Measurements from ENCODE around the gene ICAM2.

ICAM2 gene

DNA sequence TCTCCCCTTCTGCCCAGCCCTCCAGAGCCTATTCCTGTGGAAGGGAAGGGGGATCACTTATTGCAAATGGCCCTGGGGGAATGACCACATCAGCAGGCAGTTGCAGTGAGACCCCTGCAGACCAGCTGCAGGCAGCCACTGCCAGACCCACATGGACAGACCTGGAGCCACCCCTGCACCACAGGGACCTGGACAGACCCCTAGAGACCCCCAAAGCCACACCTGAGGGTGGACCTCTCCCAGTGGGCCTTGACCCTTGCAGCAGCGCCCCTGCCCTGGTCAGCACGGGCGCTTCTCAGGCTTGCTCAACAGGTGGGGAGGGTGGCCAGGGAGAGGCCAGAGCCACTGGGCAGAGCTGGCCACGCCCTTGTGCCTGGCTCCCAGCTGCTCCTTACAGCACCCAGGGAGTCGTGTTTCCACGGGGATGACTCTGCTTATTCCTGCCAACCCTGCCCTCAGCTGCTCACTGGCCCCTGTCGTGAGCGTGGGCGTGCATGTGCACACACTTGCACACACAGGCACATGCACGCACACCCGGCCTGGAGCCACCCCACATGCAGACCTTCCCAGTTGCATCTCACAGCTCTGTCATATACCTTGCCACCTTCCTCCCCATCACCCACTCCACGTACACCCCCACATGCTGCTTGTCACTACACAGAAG, 46.4 kb downstream of the ICAM2 start:
- FAIRE-seq, result no peak

DNA sequence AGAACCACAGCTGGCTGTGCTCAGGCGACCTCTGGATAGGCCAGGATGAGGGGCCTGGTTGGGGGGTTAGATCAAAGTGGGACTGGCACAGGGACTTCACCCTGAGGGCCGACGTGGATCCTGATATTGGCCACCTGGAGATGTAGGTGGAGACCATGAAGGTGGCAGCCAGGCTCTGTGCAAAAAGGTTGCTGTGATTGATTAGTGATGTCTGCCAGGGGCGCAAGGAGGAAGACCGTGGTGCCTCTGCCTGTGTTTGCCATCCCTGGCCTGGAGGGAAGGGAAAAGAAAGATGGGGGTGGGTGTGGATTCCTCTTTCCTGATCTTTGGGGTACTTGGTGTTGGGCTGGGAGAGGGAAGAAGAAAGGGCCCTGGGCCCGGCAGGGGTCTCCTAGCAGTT, 47.2 kb downstream of the ICAM2 start:
- no peak for FAIRE-seq

DNA sequence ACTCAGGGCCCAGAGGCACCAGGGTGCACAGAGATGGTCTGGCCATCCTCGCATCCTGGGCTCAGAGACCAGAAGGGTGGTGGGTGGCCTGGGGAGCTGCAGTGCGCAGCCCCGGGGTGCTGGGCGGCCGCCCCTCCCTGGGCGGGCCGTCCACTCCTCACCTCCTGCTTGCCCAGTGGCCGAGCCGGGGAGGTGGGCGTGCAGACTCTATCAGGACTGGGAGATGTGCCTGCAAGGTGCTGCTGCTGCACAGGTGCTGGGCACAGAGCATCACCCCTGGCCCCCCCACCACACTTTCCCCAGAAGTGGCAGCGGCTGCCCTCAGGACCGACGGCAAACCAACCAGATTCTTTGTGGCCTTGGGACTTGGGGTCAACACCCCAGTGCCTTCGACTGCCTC, 47.6 kb downstream of the ICAM2 start, which contains the start of gene SCN4A:
TSS of gene SCN4A (minus strand) at position 123 of the 400 bp plus-strand sequence. CDS start at position 46, 77 bp downstream.
- no peak for FAIRE-seq

DNA sequence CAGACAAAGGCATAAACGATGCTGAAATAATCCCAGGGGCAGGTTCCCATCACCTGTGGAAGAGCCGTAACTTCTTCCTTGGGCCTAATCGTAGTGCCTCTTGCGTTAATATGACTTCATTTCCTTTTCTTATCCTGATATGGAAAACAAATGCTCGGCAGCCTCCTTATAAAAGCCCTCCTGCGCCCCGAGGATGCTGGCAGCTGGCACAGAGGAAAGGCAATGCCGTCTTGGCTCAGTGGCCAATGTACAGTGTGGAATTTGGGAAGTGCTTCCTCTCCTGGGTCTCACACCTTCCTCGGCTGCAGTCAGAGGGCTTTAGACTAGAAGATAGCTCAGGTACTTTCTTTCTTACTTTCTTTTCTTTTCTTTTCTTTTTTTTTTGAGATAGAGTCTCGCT, 51.2 kb downstream of the ICAM2 start:
- no peak for FAIRE-seq

DNA sequence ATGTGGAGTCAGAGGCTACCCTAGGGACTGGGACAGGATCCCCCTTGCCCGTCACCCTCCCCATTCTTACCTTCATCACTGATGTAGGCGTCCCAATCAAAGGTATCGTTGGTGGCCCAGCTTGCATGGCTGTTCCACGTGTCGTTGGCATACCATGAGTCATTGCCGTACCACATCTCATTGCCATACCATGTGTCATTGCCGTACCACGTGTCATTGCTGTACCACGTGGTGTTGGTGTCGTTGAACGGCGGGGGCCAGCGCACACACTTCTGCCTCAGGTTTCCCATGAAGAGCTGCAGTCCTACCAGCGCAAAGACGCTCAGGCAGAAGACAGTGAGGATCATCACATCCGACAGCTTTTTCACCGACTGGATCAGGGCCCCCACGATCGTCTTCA, 52.5 kb downstream of the ICAM2 start:
- FAIRE-seq, result no peak

DNA sequence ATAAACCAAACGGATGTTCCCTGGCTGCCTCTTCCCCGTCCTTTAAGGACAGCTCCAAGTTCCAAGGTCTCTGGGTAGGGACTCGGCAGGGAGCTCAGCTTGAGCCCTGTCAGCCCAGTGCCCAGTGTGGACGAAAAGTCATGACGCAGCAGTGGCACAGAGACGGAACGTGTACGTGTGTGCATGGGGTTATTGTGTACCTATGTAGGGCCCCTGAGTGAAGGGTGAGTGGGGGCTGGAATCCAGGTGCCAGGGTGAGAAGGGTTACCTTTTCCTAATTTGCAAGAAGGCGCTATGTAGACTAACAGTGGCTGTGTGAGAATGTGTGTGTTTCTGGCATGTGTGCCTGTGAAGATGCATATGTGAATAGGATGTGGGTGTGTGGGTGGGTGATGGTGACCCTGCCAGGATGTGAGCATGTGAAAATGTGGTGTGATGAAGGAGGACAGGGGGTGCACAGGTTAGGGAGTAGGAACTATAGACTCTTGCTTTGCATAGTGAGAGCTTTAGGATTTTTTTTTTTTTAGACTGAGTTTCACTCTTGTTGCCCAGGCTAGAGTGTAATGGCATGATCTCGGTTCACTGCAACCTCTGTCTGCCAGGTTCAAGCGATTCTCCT, 53.7 kb downstream of the ICAM2 start:
- FAIRE-seq, result no peak

DNA sequence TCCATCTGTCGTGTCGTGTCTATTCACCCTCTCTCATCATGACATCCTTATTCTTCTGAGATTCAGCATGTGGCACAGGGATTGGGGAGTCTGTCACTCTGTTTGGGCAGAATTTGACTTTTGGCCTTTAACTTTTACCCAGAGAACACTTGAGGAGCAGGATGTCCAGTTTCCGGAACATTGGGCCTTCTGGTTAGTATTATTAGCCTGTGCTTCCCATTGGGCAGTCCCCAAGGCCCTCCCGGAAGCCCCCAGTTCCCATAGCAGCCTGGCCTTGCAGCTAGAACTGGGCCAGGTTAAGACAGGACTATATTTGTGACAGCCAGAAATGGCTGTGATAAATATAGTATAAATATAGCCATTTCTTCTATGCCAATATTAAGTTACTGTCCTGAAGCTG, 57.3 kb downstream of the ICAM2 start:
- FAIRE-seq, result no peak

DNA sequence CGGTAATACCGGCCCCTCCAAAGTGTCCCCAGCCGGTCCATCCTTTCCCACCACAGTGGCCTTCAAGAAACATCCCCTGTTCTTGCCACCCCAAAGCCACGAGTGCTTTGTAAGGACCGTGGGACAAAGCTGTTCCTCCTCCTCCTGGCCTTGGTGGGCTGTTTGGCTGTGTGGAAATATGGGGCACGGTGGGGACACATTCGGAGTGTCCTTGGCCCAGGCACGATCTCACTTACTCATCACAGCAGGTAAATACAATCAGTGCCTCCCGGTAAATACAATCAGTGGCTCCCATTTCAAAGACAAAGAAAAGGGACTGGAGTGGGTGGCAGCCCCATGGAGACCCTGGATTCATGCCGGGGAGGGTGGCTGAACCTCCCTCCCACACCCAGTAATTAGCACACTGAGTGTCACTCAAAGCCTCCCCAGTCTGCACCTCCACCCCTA, 58.1 kb downstream of the ICAM2 start:
- no peak for FAIRE-seq

DNA sequence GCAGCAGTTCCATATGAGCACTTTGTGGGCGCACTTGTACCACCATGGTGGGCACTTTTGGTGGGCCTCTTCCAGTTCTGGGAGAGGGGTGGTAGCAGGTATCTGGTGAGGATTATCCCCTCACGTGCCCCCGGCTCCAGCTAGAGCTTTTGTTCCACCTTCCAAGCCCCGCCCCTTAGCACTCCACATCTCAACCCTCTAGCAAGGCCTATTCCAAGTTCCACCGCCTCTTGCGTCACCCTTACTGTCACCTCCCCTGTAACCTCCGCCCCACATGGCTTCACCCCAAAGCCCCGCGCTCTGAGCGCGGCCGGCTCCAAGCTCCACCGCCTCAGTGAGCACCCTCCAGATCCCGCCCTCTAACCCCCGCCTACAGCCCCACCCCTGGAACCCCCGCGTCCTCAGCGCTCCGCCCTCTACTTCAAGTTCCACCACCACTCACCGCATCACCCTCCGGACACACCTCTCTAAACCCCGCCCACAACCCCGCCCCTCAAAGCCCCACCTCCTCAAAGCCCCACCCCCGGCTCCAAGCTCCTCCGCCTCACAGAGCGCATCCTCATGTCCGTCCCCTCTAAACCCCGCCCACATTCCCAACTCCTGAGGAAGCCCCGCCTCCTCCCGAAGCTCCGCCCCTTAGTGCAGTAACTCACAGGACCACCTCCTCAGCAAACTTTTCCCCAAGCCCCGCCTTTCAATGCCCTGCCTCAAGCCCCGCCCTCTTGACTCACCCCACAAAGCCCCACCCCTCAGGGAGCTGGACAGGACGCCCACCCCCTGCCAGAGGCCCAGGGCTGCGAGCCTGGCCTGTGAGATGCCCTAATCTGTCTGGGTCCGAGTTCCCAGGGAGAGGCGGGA, 58.8 kb downstream of the ICAM2 start:
- no peak for FAIRE-seq

DNA sequence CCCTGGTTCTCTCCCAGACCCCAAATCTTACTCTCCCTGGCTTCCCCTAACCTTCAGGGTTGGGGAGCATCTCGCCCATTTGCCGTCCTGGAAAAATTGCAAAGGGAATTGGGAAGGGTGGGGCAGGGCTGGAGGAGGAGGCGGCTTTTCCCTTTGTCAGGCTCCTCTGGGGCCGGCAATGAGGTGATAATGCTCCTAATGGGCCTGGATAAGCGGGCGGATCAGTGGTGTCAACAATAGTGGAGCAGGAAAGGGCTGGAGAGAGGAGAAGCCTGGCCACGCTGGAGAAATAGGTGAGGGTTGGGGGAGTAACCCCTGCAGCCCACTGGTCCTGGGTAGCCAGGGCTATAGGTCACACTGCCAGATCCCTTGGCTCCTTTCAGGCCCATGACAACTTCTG, 60.0 kb downstream of the ICAM2 start:
- FAIRE-seq, result no peak

DNA sequence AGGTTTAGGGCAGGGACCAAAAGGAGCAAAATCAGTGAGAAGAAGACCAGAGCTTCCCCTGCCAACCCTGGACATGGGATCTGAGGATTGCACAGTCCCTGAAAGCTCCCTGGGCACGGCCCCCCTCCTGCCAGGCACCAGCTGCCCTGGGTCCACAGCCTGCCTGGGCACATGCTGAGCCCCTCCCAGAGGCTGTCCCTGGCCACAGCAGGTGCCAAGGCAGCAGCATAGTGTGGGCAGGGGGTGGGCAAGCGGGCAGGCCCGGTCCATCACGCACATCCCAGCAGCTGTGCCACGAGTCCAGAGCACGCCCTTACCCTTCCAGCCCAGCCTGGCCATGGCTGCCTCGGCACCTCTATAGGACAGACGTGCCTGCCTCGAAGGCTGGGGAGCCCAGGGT, 60.4 kb downstream of the ICAM2 start:
- no peak for FAIRE-seq

DNA sequence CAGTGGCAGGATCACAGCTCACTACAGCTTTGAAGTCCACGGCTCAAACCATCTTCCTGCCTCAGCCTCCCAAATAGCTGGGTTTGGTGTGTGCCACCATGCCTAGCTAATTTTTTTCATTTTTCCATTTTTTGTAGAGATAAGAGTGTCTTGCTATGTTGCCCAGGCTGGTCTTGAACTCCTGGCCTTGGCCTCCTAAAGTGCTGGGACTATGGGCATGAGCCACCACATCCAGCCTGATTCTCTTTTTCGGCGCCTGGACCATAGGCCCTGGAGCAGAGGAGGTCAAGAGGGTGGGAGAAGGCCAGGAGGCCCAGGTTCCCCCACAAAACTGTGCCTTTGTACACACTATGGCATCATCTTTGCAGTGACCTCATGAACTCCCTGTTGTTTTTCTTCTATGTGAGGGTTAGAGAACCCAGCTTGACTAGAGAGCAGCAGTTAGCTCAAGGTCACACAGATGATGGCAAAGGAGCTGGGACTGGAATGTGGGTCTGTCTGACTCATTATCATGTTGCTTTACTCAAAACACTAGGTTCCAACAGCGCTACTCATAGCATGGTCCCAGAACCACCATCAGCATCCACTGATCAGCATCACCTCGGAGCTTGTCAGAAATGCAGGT, 64.0 kb downstream of the ICAM2 start:
- FAIRE-seq, result no peak

DNA sequence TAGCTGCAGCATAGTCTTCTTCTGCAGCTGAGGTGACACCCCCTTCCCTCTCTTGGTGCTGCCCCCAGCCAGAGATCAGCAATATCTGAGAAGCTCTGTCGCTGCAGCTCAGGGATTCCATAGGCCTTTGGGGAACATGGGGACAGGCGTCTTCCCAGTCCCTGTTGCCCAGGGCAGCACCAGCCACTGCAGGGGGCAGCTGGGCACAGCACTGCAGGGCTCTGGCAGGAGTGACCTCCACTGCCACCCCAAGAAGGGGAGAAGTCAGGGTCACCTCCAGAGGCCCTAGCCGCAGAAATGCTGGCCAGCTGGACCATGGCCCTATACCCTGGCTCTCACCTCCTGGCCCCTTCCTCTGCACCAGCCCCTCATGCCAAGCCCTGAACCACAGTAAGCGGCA, 64.6 kb downstream of the ICAM2 start:
- no peak for FAIRE-seq

DNA sequence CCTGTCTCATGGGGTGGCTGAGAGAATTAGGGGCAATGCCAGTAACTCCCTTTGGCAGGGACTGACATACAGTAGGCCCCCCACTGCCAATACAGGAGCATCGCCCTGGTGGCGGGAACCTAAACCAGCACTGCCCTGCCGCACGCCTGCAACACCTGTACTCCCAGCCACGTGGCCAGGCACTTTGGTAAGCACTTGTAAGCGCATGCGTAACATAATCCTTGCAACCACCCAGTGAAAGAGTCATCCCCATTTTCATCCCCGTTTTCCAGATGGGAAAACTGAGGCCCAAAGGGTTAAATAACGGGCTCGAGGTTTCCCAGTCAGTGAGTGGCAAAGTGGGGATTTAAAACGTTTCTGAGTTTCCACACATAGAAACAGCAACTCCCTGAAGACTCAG, 65.2 kb downstream of the ICAM2 start:
- no peak for FAIRE-seq

DNA sequence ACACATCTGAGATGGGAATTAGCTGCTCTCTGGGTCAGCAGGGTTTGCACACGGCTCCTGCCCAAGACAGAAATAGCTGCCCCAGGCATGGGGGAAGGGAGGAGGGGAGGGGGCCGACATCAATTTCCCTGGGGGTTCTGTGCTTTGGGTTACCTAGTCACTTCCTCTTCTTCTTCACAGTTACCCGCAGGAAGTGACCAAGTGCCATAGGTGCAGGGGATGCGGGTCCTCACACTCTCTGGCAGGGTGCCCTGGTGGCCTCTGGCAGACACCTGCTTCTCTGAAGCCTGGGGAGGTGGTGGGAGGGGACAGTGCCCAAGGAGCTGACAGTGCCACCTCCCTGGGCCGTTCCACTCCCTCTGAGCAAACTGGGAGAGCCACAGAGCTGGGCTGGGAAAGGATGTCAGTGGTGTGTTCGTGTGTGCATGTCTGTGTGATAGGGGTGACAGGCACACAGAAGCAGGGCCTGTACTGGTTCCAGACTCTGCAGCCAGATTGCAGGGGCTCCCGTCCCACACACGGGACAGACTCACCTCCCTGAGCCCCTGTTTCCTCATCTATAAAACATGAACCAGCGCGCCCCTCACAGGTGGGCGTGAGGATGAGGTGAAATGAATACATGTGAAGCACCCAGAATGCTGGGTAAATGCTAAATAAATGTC, 65.9 kb downstream of the ICAM2 start:
- no peak for FAIRE-seq

All from islet of Langerhans (tissue), 1 donor.